HG02943 (cell line): ENCODE measurements around the gene XRCC6.
"Not testable (repeated sequence)": the region's sequence is repeated elsewhere in the genome, so short reads cannot be mapped to it uniquely, and the experiment has no call there.

Experiments used
- ATAC-seq: cut with Tn5 transposase; IDR thresholded peaks from one replicate; pipeline ENCODE4 v1.9.1; 2021; ENCODE audit warnings: mild to moderate bottlenecking, low read depth, moderate library complexity; ENCODE audit not compliant: unreplicated experiment

XRCC6 gene

GRCh38 chr22:41598081-41598480 is 23.0 kb upstream of the XRCC6 start:
- no peak for ATAC-seq

GRCh38 chr22:41598891-41599635 is 22.0 kb upstream of the XRCC6 start:
- no peak for ATAC-seq

GRCh38 chr22:41600976-41601375 is 20.1 kb upstream of the XRCC6 start:
- ATAC-seq = no peak

- no peak for ATAC-seq
Measured at GRCh38 chr22:41603873-41604332, 17.2 kb upstream of the XRCC6 start.

- no peak for ATAC-seq
Measured at GRCh38 chr22:41608386-41608785, 12.7 kb upstream of the XRCC6 start.

GRCh38 chr22:41612603-41613306 is 8.3 kb upstream of the XRCC6 start:
- ATAC-seq = no peak

GRCh38 chr22:41613456-41613855 is 7.6 kb upstream of the XRCC6 start:
- no peak for ATAC-seq

- ATAC-seq = no peak
Measured at GRCh38 chr22:41619979-41620588, 1.0 kb upstream of the XRCC6 start.

GRCh38 chr22:41620589-41621098 is 451 bp upstream of the XRCC6 start, which contains the start of gene DESI1:
TSS of gene DESI1 (minus strand) at chr22:41621043. CDS start at chr22:41620839, 204 bp downstream.
- ATAC-seq = peak; percentile 11

GRCh38 chr22:41621911-41622179 is 750 bp downstream of the XRCC6 start:
- no peak for ATAC-seq

GRCh38 chr22:41625577-41625976 is 4.5 kb downstream of the XRCC6 start:
- ATAC-seq = no peak

GRCh38 chr22:41631115-41631514 is 10.0 kb downstream of the XRCC6 start:
- not testable (repeated sequence) for ATAC-seq

GRCh38 chr22:41631615-41632014 is 10.5 kb downstream of the XRCC6 start:
- ATAC-seq = not testable (repeated sequence)

GRCh38 chr22:41634610-41635009 is 13.5 kb downstream of the XRCC6 start:
- ATAC-seq = not testable (repeated sequence)

- ATAC-seq = no peak
Measured at GRCh38 chr22:41636467-41636866, 15.4 kb downstream of the XRCC6 start.

- ATAC-seq = not testable (repeated sequence)
Measured at GRCh38 chr22:41637623-41638022, 16.5 kb downstream of the XRCC6 start.

- ATAC-seq = no peak
Measured at GRCh38 chr22:41638124-41638523, 17.0 kb downstream of the XRCC6 start.

- no peak for ATAC-seq
Measured at GRCh38 chr22:41638748-41639147, 17.7 kb downstream of the XRCC6 start.

- no peak for ATAC-seq
Measured at GRCh38 chr22:41641854-41642253, 20.8 kb downstream of the XRCC6 start.

GRCh38 chr22:41642331-41643110 is 21.4 kb downstream of the XRCC6 start:
- no peak for ATAC-seq

- ATAC-seq = no peak
Measured at GRCh38 chr22:41647771-41648170, 26.7 kb downstream of the XRCC6 start.
